ENCODE data around the gene ACVR1C.
A peak's percentile ranks its signal among the peaks of the same experiment; 100 is the strongest.

ACVR1C gene
- total RNA-seq, result 10.2 to 14.2 (median 11.8) reads per million in 4 donors

- peak; percentile 55 to 76 (median 65) for DNase-seq
These were observed at the start of gene ACVR1C for GRCh38 chr2:157628477-157629415. TSS of gene ACVR1C (minus strand) at chr2:157628864. CDS start at chr2:157628644, 220 bp downstream.

GRCh38 chr2:157677941-157678340 is 49.3 kb upstream of the ACVR1C start:
- DNase-seq, result no peak

GRCh38 chr2:157672129-157672528 is 43.5 kb upstream of the ACVR1C start:
- DNase-seq, result no peak

- no peak for DNase-seq
These were observed 33.7 kb upstream of the ACVR1C start for GRCh38 chr2:157662401-157662800.

- no peak for DNase-seq
These were observed 33.1 kb upstream of the ACVR1C start for GRCh38 chr2:157661776-157662175.

GRCh38 chr2:157657858-157658257 is 29.2 kb upstream of the ACVR1C start:
- DNase-seq, result no peak

GRCh38 chr2:157657101-157657500 is 28.4 kb upstream of the ACVR1C start:
- DNase-seq, result no peak

GRCh38 chr2:157644776-157645175 is 16.1 kb upstream of the ACVR1C start:
- DNase-seq, result no peak

GRCh38 chr2:157631861-157632260 is 3.2 kb upstream of the ACVR1C start:
- DNase-seq, result no peak

GRCh38 chr2:157627594-157628476 is 829 bp downstream of the ACVR1C start:
- peak in 4 of 5 donors; percentile 8 to 15 (median 14) for DNase-seq

GRCh38 chr2:157625296-157625695 is 3.4 kb downstream of the ACVR1C start:
- peak in 1 of 5 donors; percentile 45 for DNase-seq

GRCh38 chr2:157620956-157621355 is 7.7 kb downstream of the ACVR1C start:
- DNase-seq, result no peak

GRCh38 chr2:157611726-157612125 is 16.9 kb downstream of the ACVR1C start:
- DNase-seq, result no peak

- DNase-seq, result no peak
These were observed 17.6 kb downstream of the ACVR1C start for GRCh38 chr2:157611110-157611509.

- no peak for DNase-seq
These were observed 22.1 kb downstream of the ACVR1C start for GRCh38 chr2:157606534-157606933.

- DNase-seq, result no peak
These were observed 25.5 kb downstream of the ACVR1C start for GRCh38 chr2:157603198-157603597.

- no peak for DNase-seq
These were observed 26.9 kb downstream of the ACVR1C start for GRCh38 chr2:157601807-157602206.

- peak in 4 of 5 donors; percentile 22 to 48 (median 41) for DNase-seq
These were observed 31.5 kb downstream of the ACVR1C start for GRCh38 chr2:157596992-157597681.

GRCh38 chr2:157593411-157593810 is 35.3 kb downstream of the ACVR1C start:
- DNase-seq, result no peak

- DNase-seq, result no peak
These were observed 35.7 kb downstream of the ACVR1C start for GRCh38 chr2:157592948-157593347.

GRCh38 chr2:157592374-157592773 is 36.3 kb downstream of the ACVR1C start:
- DNase-seq, result no peak

GRCh38 chr2:157587576-157587975 is 41.1 kb downstream of the ACVR1C start:
- no peak for DNase-seq

- no peak for DNase-seq
These were observed 54.5 kb downstream of the ACVR1C start for GRCh38 chr2:157574165-157574564.

All from T-helper 1 cell (primary cell).